Caki2 (cell line): ENCODE results near the gene GLI3. TPM values are rescaled to one million over a fixed set of nuclear protein-coding genes. Genes with fewer than 3 reads are reported as not detected.
A peak's percentile ranks its signal among the peaks of the same experiment; 100 is the strongest.

ENCODE experiments used
- DNase-seq: peaks from one replicate; pipeline ENCODE4 v3.0.0-alpha.2; 2015; ENCODE audit warnings: low read depth
- in situ Hi-C: cut with HindIII; loops from 2 replicates; pipeline ENCODE4 v1.10.0; 2016; ENCODE audit warnings: low sequenced_read_pairs, low pct_unique_long_range_greater_than_20kb, mixed read lengths
- total RNA-seq: library from RNA; depleted of rRNA; stranded (reverse); fragments of >200 nt; shearing (Covaris generic); gene quantifications from 2 replicates; pipeline ENCODE4 v1.2.3, GENCODE V29; 2014; ENCODE audit warnings: low replicate concordance

GLI3 gene
- total RNA-seq, 1 experiment from 2014 or later = 1.8 TPM

- in situ Hi-C loops = no loop called here
- no peak for DNase-seq
These were observed 43.4 kb downstream of the GLI3 start for GRCh38 chr7:42193471-42194129.

DNA sequence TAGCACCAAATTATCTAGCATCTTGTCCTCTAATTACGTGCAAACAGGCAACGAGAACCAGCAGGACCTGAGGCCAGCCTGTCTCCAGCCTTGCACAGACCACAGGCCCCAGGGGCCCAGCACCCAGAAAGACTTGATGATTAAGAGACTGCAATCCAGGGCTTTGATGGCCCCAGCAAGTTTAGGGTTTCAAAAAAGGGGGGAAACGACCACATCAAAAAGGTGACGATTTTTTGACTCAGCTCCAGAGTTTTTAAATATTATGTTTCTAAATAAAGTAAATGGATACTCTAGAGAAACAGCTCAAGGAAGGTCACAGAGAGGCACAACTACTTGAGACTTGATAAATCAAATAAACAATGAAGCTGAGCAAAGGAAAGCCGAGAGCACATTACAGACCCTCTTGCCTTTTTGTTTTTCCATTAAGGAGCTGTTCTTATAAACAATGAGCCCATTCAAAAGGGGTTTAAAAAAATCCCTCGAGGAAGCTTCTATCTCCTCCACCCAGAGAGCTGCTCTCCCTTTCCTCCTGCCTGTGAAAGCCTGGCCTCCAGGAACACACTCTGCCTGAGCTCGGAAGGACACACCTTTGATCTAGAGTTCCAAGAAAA lies 44.1 kb downstream of the GLI3 start:
- in situ Hi-C loops = no loop called here
- DNase-seq = no peak

GRCh38 chr7:42192066-42192465 lies 44.9 kb downstream of the GLI3 start:
- in situ Hi-C loops = no loop called here
- no peak for DNase-seq

- in situ Hi-C loops = no loop called here
- peak; percentile 23 for DNase-seq
These were observed 47.5 kb downstream of the GLI3 start for GRCh38 chr7:42189535-42189934.

DNA sequence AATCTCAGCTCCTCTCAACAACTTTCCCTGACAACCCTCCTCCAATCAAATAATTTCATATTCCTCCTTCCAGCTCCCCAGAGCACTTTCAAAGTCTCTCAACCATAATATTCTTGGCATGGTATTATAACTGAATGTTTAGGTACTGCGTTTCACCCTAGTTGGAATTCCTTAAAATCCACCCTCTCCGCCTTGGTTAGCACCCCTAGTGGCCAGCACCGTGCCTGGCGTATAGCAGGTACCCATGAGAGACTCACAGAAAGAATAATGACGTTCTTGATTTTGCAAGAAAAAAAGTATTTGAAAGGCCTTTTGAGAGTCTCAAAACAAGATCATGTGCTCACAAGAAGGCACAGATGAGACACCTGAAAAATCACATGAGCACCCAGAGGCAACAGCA lies 50.9 kb downstream of the GLI3 start:
- in situ Hi-C loops = no loop called here
- no peak for DNase-seq

DNA sequence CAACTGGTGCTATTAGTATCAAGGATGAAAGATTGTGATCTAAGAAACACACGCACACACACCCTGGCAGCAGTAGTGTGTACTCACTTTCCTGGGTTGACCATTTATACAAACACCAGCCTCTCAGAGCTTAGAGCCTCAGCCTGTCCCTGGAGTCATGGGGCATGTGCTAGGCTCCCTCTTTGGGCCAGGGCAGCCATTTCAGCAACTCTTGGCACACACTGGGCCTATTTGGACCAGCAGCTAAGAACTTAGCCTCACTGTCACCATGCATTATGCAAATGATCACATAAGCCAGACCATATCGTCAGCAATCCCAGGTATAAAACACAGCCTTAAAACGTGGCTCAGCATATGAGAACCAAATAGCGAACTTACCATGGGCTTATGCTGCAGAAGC lies 51.3 kb downstream of the GLI3 start:
- DNase-seq = no peak
- in situ Hi-C loops = no loop called here

GRCh38 chr7:42183547-42183946 lies 53.5 kb downstream of the GLI3 start:
- in situ Hi-C loops = no loop called here
- DNase-seq = no peak

- DNase-seq = no peak
- in situ Hi-C loops = no loop called here
These were observed 55.4 kb downstream of the GLI3 start for GRCh38 chr7:42181566-42181965.

DNA sequence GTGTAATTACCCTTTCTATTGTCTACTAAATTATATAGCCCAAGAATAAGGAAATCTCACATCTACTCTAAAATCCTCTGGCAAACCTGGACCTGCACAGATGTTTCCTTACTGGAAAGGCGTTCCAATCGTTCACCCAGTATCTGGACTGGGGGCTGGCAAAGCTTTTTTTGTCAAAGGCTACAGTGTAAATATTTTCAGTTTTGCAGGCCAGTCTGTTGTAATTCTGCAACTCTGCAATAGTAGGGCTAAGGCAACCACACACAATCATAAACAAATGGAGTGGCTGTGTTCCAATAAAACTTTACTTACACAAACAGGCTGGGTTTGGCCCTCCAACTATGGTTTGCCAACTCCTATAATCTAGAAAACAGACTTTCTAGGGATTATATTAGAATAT lies 56.2 kb downstream of the GLI3 start:
- DNase-seq = no peak
- in situ Hi-C loops = no loop called here

- in situ Hi-C loops = no loop called here
- DNase-seq = no peak
These were observed 60.3 kb downstream of the GLI3 start for GRCh38 chr7:42176724-42177101.

DNA sequence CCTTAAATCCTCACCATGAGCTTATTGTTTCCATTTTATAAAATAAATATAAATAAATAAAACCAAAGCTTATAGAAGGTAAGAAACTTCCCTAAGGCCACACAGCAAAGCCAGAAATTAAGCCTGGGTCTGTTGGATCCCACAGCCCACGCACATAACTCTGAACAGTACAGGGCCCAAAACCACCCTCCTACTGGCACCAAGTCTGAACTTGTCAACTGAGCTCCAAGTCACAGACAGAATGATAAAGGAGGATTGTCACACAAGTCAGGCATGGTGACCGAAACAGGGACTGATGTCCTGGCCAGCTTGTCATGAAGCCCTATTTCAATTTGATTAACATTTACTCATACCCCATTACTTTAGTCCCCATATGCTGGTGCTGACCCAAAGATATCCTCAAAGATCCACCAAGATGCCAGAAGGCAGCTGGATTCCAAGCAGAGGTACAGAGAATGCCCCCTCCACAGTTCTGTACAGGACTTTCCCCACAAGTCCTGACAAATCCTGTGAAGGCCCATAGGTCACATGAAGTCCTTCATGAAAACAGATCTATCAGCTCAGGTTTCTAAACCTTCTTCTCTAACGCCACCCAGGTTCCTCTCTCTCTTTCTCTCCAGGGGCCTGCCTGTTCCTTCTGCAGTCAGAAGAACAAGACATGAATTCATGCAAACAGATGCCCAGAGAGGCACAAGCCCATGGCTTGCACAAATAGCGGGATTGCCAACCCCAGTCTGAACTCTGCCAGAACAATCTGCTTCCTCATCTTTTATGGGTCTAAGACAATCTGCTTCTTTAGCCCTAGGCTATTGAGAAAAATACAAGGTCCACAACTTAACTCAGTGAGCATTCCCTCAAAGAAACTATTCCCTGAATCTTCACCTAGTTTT lies 60.9 kb downstream of the GLI3 start:
- DNase-seq = no peak
- in situ Hi-C loops = no loop called here

DNA sequence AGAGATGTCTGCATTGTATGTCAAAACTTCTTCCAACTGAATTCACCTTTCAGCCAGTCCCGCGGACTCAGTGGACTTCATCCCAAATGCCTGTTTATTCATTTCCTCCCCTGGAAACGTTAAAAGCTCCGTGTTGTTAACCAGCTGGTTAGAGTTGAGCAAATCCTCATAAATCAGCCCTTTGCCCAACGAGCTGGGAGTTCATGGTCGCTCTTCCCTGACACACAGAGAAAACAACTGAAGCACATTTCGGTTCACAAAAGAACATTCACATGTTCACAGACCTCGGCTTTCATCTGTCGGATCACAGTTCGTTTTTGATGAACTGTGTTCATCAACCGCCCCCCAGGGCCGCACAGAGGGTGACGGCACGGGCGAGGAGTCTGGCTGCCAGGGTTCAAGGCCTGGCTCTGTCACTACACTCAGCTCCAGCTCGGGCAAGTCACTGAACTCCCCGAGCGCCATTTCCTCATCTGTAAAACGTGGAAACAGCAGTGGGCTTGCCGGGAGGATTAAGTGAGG lies 62.6 kb downstream of the GLI3 start:
- in situ Hi-C loops = no loop called here
- DNase-seq = peak; percentile 8

GRCh38 chr7:42170724-42171123 lies 66.3 kb downstream of the GLI3 start:
- in situ Hi-C loops = no loop called here
- DNase-seq = no peak

- in situ Hi-C loops = no loop called here
- no peak for DNase-seq
These were observed 68.5 kb downstream of the GLI3 start for GRCh38 chr7:42168512-42168911.

GRCh38 chr7:42167631-42168236 lies 69.3 kb downstream of the GLI3 start:
- in situ Hi-C loops = no loop called here
- no peak for DNase-seq

DNA sequence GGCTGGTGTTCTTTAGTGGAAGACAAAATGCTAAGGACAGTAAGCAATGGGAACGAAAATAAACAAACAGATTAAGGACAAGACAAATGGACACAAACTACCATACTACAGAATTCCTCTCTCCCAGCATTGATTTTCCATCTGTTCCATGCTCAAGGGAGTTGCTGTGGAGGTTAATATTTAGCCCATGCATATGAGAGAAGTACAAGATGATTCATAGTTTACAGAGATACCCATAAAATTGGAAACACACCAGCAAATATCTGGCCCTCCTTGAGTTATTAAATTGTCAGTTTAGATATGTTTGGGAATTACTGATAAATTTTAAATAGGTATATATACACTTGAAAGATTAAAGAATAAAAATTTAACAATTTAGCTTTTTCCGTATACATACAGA lies 69.8 kb downstream of the GLI3 start:
- in situ Hi-C loops = no loop called here
- DNase-seq = peak; percentile 17

GRCh38 chr7:42164881-42165428 lies 72.1 kb downstream of the GLI3 start:
- in situ Hi-C loops = no loop called here
- DNase-seq = peak; percentile 77

DNA sequence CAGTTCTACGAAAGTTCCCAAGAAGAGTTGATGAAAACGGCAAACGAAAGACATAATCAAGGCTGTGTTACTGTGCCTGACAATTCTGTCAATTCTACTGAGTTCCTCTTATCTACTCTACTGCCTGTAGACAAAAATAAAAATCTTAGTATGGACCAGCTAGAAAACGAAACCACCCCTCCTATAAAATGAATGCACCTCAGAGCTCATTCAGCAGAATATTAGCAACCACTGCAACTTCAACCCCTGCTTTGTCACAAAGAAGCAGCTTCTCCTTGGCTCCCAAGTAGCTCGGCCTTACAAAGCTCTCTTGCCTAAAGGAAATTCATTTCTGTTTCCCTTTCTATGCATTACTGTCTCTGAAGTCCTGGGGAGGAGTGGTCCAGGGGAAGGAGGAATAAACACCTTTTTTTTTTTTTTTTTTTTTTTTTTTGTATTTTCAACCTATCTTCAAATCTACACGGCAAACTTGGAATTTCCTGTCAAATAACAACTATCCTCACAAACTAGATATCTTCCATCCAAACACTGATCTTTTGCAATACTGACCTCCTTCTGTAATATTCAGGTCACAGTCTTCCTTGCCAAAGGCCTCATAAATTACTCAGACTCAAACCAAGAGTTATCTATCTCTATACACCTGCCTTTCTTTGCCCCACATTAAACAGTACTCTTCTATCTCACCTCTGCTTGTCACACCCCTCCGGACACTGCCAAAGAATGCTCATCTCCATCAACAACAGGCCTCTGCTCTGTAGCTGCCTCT lies 74.3 kb downstream of the GLI3 start:
- no peak for DNase-seq
- in situ Hi-C loops = no loop called here
